Measurements from ENCODE around the gene ITPR1.
"Not testable (repeated sequence)": the region's sequence is repeated elsewhere in the genome, so short reads cannot be mapped to it uniquely, and the experiment has no call there.

ITPR1 gene

GRCh38 chr3:4574426-4574965, 81.3 kb downstream of the ITPR1 start:
- no peak for DNase-seq

- no peak for DNase-seq
Measured at GRCh38 chr3:4575381-4575780, 82.2 kb downstream of the ITPR1 start.

- no peak for DNase-seq
Measured at GRCh38 chr3:4577721-4578120, 84.6 kb downstream of the ITPR1 start.

- no peak for DNase-seq
Measured at GRCh38 chr3:4580346-4581123, 87.4 kb downstream of the ITPR1 start.

- DNase-seq, result no peak
Measured at GRCh38 chr3:4581124-4581424, 87.9 kb downstream of the ITPR1 start.

GRCh38 chr3:4581498-4581897, 88.3 kb downstream of the ITPR1 start:
- no peak for DNase-seq

GRCh38 chr3:4581920-4582611, 88.9 kb downstream of the ITPR1 start:
- no peak for DNase-seq

- DNase-seq, result no peak
Measured at GRCh38 chr3:4582624-4583023, 89.5 kb downstream of the ITPR1 start.

- no peak for DNase-seq
Measured at GRCh38 chr3:4583416-4583815, 90.3 kb downstream of the ITPR1 start.

- DNase-seq, result peak; percentile 37
Measured at GRCh38 chr3:4584456-4585249, 91.5 kb downstream of the ITPR1 start.

- DNase-seq, result no peak
Measured at GRCh38 chr3:4586381-4586780, 93.2 kb downstream of the ITPR1 start.

GRCh38 chr3:4587061-4587837, 94.1 kb downstream of the ITPR1 start:
- no peak for DNase-seq

GRCh38 chr3:4587838-4588105, 94.6 kb downstream of the ITPR1 start:
- DNase-seq, result no peak

GRCh38 chr3:4588466-4588865, 95.3 kb downstream of the ITPR1 start:
- DNase-seq, result no peak

- no peak for DNase-seq
Measured at GRCh38 chr3:4589475-4590097, 96.4 kb downstream of the ITPR1 start.

- not testable (repeated sequence) for DNase-seq
Measured at GRCh38 chr3:4590849-4591248, 97.7 kb downstream of the ITPR1 start.

- no peak for DNase-seq
Measured at GRCh38 chr3:4591669-4592068, 98.5 kb downstream of the ITPR1 start.

GRCh38 chr3:4593014-4593413, 99.9 kb downstream of the ITPR1 start:
- DNase-seq, result no peak

- DNase-seq, result no peak
Measured at GRCh38 chr3:4595710-4596113, 102.6 kb downstream of the ITPR1 start.

- no peak for DNase-seq
Measured at GRCh38 chr3:4596612-4597011, 103.5 kb downstream of the ITPR1 start.

GRCh38 chr3:4597208-4597985, 104.2 kb downstream of the ITPR1 start:
- no peak for DNase-seq

- DNase-seq, result not testable (repeated sequence)
Measured at GRCh38 chr3:4598232-4598631, 105.1 kb downstream of the ITPR1 start.
